ENCODE results near the gene FOXI2.

- TF ChIP-seq CTCF (conservative IDR thresholded peaks at IDR 0.05; ENCODE audit: low read depth, low read length): no peak
- peak; percentile 90 for TF ChIP-seq EZH2 (IDR thresholded peaks at IDR 0.05; ENCODE audit: borderline replicate concordance, low read depth, low read length, poor library complexity, severe bottlenecking)
Measured at GRCh38 chr10:127736222-127736914, 617 bp upstream of the FOXI2 start.
